Astrocyte (in vitro differentiated cells and primary cell): ENCODE data around the gene LZTR1.

Source experiments
- EZH2 ChIP-seq: IDR thresholded peaks from 2 replicates; pipeline ENCODE4 v1.6.1; 2012; ENCODE audit warnings: mild to moderate bottlenecking, low read length, inconsistent platforms; ENCODE audit not compliant: insufficient read depth
- TF ChIP-seq, protein P1 (sequence below): IDR thresholded peaks from 2 replicates; pipeline ENCODE4 v1.5.1; 2011; ENCODE audit warnings: low read depth, mild to moderate bottlenecking, inconsistent platforms, low read length, moderate library complexity; ENCODE audit not compliant: insufficient read depth

DNA sequence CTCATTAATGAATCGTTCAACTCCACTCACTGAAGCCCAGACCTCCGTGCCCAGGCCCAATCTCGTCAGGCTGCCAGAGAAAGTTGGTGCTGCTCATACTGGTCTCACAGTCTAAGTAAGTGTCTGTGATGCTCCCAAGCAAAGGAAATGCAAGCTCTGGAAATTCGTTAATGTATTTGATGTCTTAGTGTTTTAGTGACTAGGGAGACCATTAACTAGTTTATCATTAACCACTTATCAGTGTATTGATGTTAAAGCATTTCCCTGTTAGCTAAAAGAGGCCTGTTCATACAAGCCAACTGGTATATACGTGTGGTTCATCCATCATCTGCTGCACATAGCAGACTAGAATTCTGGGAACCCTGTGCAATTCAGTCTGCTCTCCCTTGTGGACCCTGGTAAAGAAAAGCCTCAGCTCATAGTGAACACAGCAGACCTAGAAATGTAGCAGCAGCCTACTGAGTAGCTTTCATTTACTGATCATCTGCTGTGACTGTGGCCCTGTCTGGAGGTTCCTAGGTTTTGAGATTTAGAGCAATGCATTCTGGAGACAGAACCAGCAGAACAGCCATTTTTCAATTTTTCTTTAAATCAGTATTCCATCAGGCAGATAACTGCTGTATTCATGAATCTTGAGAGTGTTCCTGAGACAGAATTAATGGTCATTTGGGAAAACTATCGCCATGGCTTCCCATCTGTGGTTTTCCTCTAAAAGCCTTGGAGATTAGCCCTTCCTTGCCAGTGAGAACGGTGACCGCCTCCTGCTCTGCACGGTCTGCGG is 30.8 kb upstream of the LZTR1 start:
- TF ChIP-seq, protein P1, sequence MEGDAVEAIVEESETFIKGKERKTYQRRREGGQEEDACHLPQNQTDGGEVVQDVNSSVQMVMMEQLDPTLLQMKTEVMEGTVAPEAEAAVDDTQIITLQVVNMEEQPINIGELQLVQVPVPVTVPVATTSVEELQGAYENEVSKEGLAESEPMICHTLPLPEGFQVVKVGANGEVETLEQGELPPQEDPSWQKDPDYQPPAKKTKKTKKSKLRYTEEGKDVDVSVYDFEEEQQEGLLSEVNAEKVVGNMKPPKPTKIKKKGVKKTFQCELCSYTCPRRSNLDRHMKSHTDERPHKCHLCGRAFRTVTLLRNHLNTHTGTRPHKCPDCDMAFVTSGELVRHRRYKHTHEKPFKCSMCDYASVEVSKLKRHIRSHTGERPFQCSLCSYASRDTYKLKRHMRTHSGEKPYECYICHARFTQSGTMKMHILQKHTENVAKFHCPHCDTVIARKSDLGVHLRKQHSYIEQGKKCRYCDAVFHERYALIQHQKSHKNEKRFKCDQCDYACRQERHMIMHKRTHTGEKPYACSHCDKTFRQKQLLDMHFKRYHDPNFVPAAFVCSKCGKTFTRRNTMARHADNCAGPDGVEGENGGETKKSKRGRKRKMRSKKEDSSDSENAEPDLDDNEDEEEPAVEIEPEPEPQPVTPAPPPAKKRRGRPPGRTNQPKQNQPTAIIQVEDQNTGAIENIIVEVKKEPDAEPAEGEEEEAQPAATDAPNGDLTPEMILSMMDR: no peak
- no peak for TF ChIP-seq EZH2
